Stimulated activated CD8-positive, alpha-beta memory T cell treated with anti-CD3 and anti-CD28 coated beads, Interleukin-12 subunit alpha, Interleukin-12 subunit beta, amount 100 ng/mL, for 1 hour (primary cell): ENCODE measurements around the gene COL6A2.

Source experiments
- DNase-seq: peaks from one replicate; pipeline ENCODE4 v3.0.0-alpha.2; 2020; ENCODE audit warnings: low read depth

Gene COL6A2

DNA sequence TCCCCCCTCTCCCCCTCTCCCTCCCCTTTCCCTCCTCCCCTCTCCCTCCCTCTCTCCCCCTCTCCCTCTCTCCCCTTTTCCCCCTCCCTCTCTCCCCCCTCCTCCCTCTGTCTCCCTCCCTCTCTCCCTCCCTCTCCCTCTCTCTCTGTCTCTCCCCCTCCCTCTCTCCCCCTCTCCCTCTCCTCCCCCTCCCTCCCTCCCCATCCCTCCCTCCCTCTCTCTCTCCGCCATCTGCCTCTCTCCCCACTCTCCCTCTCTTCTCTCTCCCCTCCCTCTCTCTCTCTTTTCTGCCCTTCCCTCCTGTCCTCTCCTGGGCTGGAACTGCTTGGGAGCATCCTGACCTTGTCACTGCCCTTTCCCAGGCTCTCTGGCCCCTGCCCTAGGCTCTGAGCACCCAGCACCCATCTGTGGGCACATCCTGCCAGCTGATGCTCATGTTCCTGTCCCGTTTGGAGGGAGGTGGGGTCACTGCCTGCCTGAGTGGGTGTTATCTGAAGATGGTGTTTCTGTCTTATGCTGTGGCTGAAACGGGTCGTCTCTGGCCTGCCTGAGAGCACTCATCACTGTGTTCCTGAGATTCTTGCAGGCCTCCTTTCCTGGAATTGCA, 46.7 kb downstream of the COL6A2 start:
- no peak for DNase-seq

DNA sequence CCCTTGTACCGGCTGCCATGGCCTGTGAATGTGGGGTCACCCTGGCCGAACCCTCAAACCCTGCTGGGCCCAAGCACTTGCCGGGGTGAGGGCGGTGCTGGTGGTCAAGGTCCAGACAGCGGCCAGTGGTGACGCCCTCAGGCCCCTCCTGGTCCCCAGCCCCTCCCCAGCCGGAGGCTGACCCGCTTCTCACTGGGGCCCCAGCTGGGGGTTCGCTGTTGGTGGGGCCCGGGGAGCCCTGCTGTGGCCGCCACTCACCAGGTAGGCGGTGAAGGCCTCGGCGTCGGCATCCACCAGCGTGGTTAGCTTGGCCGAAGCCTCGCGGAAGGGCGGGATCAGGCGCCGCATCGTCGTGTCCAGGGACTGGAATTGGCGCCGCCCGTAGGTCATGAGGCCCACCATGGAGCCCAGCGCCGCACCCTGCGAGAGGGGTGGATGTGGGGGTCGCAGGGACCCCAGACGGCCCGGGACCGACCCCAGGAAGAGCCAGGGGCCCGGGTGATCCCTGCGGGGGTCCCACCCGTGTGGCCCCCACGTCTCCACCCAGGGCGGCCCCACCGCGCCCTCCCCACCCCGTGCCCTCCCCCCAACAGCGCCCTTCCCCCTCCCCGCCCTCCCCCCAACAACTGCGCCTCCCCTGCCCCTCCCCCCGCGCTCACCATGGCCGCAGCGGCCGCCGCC, 47.4 kb downstream of the COL6A2 start:
- DNase-seq: no peak

DNA sequence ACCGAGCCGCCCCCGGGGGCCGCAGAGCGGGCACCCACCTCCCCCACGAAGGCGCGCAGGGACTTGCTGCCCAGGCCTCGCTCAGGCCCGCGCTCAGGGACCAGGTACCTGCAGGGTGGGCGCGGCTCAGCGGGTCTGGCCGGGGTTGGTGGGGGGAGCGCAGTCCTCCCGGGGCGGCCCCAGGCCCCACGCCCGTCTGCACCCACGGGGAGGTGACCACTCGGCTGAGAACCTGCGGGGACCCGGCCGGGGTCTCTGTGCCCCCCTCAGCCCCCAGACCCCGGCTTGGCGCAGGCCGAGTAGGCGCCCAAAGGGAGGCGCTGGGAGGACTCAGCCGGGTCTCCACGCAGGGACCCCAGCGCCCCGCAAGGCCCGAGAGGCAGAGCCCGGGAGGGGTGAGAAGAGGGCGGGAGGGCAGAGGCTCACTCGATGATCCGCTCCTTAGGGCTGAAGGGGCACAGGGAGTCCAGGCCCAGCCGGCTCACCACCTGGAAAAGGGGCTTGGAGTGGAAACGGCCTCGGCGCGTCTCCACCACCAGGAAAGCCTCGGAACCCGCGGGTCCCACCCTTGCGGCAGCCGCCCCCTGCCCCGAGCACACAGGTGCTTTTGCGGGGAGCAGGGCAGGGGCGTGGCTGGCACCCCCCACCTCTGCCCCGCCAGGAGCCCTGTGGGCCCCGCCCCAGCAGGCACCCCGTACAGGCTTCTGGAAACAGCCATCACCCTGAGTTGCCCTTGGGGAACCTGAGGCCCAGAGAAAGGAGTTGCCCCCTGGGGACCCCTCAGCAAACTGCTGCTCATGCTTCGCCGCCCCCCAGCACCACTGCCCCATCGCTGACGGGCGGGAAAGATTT, 48.2 kb downstream of the COL6A2 start:
- no peak for DNase-seq

DNA sequence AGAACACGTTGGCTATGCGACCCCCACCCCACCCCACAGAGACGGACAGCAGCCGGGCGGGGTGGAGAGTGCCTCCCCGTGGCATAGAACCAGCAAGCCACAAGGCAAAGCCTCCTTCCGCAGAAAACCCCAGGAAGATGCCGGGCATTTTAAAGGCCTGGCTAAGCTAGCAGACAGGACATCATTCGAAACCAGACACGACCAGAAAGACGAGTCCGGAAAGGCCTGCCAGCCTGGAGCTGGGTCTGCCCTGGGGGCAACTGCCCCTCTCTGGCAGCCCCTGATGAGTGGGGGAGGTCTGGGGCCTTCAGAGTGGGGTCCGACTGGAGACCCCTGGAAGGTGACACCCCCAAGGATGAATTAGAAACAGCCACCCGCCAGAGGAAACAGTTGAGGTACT, 48.9 kb downstream of the COL6A2 start:
- DNase-seq: no peak

DNA sequence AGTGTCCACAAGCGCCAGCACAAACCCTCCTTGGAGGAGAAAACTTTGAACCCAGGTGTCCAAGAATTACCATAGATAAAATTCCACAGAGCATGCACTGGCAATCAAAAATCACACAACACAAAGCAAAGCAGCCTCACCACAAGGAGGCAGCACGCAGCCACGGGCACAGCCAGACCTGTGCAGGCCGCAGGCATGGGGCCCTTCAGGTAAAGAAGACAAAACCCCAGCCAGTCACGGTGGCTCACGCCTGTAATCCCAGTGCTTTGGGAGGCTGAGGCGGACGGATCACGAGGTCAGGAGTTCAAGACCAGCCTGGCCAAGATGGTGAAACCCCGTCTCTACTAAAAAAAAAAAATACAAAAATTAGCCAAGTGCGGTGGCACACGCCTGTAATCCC, 49.5 kb downstream of the COL6A2 start:
- DNase-seq: peak; percentile 20

DNA sequence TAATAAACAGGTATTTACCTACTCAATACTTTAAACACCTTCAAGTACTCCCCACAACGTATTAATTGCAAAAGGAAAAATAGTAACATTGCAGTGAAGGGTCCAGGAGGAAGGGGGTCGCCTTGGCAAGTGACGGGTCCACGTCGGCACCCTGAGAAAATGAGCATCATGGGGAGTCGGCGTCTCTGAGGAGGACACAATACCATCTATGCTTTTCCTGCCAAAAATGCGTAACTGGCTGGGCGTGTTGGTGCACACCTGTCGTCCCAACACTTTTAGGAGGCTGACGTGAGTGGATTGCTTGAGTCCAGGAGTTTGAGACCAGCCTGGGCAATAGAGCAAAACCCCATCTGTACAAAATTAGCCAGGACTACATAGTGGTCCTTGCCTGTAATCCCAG, 50.2 kb downstream of the COL6A2 start:
- no peak for DNase-seq

DNA sequence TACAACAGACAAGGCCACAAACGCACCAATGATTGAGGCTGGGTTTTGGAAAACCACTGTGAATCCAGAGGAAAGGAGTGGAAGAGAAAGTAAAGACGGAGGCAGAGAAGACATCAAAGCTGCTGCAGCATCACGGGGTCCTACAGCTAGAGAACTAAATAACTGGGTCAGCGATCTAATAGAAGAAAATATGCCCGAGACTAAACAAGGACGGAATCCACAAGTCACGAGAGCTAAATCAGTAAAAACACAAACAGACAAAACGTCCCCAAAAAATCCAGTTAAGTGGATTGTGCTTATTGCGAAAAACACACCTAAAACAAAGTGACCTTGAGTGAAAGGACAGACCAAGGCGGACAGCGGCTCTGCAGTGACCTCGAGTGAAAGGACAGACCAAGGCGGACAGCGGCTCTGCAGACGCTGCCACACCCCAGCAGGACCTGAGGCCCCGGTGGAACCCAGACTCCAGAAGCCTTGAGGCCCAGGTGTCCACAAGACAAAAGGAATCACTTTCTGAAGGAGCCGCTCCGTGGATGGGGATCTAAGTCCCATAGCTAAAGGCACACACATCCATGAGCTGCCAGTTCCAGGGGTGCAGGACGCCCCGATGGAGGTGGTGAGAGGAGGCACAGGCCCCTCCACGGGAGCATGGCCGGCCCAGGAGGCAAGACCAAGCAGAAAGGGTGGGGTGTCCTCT, 51.4 kb downstream of the COL6A2 start:
- DNase-seq: no peak

DNA sequence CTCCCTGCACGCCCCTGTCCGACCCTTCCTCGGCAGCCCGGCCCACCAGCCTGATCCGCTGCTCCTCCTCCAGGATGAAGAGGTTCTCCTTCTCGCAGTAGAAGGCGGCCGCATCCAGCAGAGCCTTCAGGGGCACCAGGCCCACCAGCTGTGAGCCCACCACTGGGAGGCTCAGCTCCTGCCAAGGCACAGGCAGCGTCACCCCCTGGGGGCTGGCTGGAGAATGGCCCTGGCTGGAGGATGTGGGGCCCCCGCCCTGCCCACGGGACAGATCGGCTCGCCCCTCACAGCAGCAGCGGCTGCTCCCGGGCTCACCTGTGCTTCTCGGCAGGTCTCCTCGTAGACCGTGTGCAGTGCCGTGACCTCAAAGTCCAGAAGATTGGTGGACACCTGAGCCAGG, 52.2 kb downstream of the COL6A2 start:
- no peak for DNase-seq

DNA sequence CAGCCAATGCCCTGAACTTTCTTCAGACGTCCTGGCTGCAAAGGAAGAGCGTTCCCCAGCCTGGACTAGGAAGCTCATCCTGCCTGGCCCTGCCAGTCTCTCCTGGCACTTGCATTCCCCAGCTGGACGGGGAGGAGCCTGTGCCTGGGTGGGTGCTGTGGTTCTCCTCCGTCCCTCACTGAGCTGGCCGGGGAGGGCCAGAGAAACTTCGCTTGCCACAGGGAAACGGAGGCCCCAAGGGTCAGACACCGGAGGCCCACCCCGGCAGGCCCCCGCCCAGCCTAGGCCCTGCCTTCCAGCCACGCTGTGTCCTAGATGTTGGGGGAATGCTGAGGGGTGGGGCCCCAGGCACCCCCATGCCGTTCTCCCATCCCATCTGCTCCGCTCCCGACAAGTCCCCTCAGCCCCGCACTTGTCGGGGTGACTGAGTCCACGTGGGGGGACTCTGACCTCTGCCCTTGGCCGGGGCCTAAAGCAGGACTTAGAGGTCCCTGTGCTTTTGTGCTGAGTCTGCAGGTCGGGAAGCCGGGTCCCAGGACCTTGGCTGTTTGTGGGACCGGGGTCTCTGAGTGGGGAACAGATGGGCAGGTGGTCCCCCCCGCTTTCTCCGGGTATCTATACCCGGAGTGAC, 52.7 kb downstream of the COL6A2 start:
- DNase-seq: no peak

DNA sequence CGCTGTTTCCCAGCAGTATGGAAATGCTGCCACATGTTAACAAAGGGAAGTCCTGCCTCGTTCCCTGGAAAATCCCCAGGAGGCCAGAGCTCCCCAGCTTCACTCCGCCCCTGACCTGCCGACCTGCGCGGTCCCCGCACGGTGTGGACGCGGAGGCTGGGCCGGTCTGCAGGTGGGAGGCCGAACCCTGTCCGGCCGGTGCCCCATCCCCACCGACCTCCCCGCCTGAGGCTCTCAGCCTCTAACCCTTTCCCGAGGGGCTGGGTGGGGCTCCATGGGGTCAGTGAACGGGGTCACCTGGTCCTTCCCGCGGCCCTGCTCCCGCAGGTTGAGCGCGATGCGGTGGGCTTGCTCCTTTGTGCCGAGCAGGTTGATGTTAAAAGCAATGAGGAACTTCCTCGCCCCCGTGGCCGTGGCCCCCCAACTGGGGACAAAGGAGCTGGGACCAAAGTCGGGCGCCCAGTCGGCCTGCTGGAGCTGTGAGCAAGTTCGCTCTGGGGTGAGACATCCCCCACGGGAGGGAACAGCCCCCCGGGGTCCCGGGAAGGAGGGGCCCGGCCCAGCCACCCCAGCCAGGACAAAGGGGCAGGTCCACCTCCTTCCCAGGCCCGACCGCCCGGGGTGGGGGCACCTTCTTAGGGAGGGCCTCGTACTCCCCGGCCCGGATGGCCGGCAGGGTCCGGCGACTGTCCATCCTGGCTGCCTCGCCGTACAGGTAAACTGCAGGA, 53.5 kb downstream of the COL6A2 start:
- no peak for DNase-seq

DNA sequence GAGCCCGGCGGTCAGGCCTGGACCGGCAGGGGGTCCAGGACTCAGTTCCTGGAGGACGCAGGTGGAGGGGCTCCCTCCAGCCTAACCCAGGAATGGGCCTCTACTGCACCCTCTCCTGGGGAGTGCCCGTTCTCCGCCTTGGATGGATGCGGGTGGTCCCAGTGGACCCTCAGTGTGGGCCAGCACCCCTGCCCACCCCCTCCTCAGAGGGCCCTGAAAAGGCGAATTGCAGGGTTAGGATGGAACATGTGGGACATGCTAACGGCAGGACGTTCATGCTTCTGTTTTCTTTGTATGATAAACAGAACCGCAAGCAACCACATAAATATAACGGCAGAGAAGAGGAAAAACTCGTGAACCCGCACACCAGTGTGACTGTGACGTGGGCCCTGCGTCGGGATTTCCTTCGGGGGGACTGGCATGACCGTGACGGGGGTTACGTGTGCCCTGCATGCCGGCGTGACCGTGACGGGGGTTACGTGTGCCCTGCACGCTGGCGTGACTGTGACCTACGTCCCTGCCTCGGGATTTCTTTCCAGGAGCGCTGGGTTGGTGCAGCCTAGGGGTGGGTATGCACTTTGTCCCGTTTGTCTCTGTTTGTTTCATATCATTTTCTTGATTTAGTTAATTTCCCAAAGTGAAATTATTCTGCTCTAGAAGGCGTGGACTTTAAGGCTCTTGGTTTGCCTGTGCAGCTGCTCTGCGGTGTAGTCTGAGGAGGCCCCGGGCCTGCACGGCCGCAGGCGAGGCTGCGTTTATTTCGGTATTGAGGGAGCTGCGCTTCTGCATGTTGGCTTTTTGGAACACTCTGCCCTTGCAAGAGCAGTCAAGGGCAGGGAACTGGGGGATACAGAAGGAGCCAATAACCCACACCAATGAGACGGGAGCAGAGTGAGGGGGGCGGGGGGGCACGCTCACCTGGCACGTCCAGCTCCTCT, 54.3 kb downstream of the COL6A2 start:
- no peak for DNase-seq

DNA sequence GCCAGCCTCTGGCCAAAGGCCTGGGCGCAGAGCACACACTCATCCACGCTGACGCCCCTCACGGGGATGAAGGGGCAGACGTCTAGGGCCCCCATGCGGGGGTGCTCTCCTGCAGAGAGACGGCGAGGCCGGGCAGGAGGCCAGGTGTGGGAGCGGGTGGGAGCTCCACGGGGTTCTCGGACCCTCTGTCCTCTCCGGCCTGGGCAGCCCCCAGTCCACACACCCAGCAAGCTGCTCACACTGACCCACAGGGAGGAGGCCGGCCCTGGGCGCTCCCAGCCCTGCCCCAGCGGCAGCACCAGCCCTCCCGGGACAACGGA, 55.0 kb downstream of the COL6A2 start:
- no peak for DNase-seq

DNA sequence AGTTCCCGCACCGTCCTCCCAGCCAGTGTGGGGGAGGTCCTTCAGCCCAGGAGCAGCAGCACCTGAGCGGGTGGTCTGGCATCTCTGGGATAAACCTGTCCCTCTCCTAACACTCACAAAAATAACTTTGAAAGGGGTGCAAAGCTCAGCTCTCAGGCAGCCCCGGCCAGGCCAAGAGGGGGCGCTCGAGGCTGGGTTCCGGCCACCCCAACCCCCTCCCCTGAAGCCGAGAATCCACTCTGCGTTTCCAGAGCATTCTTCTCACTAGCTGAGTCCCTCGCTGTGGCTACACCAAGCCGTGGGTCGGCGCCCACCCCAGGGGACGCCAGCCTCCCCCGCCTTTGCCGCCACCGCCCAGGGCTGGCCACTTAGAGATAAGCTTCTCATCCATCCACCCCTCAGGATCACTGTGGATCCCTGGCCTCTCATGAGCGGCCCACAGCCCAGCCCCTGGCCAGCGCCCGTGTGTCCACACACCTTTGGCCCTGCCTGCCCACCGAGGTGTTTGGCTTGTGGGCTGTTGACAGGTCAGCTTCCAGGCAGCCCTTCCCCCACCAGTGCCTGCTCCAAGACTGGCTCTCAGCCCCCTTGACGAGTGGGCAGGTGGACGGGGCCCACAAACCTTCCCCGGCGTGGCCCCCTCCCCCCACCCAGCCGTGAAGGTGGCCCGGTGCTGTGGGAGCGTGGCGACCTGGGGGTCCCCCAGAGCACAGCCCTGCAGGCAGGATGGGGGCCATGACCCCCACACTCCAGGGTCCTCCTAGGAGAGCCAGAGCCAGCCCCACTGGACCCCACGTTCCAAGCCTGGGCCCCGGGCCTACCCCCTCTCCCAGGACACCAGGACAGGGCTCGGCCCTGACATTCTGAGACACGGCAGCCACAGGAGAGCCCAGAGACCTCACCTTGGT, 55.6 kb downstream of the COL6A2 start:
- DNase-seq: peak; percentile 13

DNA sequence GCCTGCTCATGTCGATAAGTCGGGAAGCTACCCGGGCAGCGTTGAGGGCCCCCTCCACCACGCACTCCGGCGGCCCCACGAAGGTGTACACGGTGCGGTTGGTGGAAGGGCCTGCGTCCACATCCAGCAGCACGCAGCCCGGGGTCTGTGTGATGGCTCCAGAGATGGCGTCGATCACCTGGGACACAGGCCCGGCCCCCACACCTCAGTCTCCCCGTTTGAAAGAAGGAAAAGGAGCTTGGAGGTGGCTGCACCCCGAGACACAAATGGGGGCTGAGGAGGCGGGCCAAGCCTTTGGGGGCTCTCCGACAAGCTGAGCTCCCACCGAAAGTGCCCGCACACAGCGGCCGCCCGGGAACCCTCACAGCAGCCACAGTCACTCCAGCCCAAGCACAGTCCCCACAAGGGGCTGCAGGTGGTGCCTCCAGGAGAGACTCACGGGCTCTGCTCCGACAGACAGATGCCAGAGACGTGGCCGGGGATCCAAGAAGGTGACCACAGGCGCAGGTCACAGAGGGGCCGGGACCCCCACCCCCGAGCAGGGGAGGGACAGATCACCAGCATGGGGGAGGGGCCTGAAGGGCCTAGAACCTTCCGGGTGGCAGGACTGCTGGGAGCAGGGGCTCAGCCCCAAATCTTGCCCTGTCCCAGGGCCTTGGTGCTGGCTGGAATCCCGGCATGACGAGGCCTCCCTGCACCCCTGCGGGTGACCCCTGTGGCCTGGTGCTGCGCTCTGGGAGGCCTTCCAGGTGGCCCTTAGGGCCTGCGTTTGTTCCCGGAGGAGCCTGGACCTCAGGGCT, 56.4 kb downstream of the COL6A2 start:
- no peak for DNase-seq

DNA sequence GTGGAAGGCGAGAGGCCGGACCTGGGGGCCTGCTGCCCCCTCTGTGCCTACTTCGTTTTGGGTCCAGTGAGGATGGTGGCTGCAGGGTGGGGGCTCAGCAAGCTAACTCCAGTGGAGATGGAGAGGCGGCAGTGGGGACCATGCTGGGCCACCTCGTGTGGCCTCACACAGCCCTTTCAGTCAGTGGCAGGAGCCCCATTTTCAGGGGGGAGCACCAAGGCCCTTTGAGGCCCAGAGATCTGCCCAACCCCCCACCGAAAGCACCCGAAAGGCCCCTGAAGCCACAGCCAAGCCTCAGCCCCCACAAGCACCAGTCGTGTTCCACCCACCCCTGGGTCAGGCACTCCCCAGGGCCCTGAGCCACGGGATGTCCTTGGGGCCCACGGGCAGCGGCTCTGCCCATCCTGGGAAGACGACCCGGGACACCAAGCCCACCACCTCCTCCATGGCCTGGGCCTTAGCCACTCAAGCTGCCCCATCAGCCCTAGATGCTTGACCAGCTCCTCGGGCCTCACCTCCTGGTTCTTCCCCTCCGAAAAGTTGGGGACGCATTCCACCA, 57.1 kb downstream of the COL6A2 start:
- DNase-seq: no peak

DNA sequence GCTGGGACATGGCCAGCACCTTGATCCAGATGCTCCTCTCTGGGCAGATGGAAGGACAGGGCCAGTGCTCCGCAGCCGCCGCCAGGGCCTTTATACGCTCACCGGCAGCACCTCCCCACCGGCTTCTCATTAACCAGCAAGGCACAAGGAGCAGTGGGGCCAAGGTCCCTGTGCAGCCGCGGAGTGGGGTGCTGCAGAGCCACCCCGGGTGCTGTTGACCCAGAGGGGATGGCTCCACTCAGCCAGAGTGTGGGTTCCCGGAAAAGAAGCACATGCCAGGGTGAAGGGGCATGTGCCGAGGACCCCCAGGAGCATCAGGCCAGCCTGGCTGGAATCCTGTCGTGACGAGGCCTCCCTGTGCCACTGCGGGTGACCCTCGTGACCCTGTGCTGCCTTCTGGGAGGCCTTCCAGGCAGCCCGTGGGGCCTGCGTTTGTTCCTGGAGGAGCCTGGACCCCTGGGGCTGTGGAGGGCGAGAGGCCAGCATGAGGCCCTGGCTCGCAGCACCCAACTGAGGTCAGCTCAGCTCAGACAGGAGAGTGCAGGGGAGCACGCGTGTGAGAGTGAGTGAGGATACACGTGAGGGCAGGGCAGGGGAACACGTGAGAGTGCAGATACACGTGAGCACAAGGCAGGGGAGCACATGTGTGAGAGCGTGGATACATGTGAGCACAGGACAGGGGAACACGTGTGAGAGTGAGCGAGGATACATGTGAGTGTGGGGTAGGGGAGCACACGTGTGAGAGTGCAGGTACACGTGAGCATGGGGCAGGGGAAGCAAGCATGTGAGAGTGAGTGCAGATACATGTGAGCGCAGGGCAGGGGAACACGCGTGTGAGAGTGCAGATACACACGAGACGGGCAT, 57.8 kb downstream of the COL6A2 start, which contains the start of gene FTCD:
FTCD (minus strand) TSS at position 66 of the 864 bp plus-strand sequence; CDS start at position 10, 56 bp downstream.
- no peak for DNase-seq

DNA sequence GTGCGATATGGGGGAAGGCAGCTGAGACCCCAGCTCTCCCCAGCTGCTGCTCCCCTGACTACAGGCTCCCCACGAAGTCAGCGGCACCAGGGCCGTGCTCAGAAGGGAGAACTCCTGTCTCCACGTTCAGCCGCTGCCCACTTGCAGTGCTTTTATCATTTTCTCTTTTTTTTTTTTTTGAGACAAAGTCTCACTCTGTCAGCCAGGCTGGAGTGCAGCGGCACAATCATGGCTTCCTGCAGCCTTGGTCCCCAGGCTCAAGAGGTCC, 58.4 kb downstream of the COL6A2 start:
- DNase-seq: no peak
